DMS53 treated with DMSO at 0.1 percent for 48 hours (cell line): ENCODE data around the gene PPP3CA.

Source experiments
- DNase-seq: peaks from one replicate; lab custom pipeline; 2025; ENCODE audit not compliant: unreplicated experiment; lab: John Stamatoyannopoulos, UW

The PPP3CA gene

DNA sequence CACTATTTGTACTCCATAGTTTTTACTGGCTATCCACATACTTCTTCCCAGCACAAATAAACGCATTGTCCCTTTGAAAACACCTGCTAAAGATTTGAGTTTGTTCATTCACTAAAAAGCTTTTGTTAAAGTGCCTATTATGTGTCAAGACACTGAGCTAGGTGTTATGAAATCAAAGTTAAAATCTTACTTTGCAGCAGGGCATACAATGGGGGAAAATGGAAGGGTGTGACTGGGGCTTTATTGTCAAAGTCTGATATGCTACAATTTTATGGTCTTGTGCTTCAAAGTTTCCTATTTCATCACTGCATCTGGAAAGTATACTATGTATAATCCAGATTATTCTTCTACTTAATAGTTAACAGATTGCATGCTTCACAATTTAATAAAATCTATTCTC, 128.4 kb downstream of the PPP3CA start:
- no peak for DNase-seq

DNA sequence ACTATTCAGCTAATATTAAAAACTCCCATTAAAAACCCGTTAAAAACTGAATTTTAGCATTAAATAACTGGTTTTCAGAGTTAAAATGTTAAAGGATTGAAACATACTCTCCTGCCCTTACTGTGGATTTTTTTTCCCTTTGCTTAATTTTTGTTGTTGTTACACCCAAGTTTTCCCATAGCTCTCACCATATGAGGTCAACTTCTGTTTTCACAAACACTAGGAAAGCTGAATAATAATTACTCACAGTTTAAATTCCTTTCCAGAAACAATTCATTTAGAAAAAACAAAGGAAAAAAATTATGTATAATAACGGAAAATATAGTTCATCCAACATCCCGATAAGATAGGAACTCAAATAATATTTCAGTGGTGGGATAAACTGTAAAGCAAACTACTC, 129.0 kb downstream of the PPP3CA start:
- DNase-seq: no peak

DNA sequence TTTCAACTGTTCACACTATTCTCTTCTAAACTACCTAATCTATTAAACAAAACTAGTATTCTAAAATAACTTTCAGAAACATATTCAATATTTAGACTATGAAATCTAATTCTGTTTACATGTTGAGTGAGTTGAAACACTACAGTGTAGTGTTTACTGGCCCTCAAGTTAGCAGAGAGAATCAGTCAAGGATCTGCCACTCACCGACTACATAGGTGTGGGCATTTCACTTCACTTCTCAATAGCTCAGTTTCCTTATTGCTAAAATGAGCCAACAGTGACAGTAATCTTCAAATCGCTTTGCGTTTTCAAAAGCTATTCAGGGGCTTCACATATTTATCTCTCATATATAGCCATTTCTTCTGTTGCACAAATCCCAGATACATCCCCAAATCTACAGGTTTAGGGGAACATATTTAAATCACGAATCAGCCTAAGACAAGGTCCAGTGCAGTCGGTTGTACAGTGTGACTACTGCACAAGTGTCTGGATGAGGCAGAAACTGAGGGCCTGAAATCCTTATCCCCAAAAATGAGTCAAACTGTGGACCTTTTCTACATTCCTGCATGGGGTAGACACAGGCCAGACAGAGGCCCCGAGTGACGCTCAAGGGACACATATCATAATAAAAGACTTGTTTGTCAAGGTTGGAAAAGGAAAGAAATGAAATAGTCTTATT, 129.8 kb downstream of the PPP3CA start:
- DNase-seq: no peak

DNA sequence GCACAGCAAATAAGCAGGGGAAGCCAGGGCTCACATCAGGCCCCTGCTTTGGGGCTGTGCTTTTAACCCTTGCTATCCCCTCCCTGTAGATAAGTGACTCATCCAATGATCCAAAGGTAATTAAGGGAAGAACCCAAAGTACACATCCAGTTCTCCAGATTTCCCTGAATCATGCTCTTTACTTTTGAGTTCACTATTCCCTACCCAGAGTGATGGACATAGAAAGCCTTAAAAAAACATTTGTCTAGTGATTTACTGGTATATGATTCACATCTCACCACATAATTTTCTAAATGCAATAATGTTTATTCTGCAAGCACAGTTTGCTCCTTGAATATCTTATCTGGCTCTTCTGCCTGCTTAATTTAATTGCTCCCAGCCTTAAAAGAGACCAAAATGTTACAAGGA, 136.2 kb downstream of the PPP3CA start:
- no peak for DNase-seq

DNA sequence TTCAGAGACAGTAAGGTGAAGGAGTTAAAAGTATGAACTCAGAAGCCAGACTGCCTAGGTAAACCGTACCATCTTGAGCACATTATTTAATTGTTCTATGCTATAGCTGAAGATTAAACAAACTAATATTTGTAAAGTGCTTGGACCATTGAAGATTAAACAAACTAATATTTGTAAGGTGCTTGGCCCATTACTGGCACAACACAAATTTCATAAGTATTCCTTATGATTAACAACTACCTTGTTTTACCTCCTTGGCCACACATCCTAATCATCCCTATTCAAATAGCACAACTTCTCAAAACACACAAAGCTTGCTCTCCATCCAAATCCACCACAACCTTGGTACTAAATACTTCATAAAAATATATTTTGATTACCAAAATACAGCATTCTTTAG, 137.0 kb downstream of the PPP3CA start:
- DNase-seq: no peak

DNA sequence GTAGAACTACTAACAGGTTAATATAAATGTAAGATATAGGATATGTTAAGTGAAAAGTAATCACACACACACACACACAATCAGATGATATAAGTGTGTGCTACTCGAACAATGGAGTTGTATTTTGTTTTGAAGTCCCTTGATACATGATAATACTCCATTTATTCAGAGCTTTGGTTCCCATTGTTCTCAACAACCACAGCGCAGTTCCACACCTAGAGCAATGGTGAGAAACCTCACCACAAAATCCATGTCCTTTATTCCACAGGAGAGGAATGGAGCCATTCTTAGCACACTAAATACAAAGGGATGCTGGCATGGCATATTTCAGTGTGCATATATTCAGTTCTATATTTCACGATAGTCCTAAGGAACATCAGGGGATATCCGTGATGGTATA, 139.2 kb downstream of the PPP3CA start:
- no peak for DNase-seq

DNA sequence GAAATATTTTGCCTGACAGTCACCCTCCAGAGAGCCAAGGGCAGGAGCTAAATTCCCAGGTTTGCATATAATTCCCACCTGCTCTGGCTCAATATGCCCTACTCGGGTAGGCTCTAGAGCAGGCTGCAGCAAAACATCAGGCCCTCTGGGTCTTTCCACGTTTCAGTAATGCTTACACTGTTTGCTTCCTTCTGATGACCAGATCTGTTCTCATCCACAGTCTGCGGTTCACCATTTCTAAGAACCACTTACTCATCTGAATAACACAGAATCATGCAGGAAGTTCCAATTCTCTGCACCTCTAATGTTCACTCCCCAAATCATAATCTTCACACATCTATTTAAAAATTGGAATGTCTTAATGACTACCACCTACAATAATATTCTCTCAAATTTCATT, 141.4 kb downstream of the PPP3CA start:
- no peak for DNase-seq

DNA sequence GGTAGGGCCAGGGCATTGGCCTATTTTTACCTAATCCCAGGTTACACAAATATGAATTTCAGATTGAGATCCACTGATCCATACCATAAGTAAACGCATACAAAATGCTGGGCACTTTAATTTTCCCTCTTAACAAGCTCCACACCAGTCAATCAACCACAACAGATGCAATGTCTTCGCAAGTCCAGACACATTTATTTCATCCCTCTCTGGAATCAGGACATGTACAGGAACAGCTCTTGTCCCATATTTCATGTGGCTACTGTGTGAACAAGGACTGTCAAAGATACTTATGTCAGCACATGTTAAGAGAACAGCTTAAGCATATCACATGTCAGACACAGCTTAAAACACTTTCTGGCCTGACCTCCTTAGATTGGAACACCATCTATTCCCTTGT, 145.9 kb downstream of the PPP3CA start:
- DNase-seq: no peak

DNA sequence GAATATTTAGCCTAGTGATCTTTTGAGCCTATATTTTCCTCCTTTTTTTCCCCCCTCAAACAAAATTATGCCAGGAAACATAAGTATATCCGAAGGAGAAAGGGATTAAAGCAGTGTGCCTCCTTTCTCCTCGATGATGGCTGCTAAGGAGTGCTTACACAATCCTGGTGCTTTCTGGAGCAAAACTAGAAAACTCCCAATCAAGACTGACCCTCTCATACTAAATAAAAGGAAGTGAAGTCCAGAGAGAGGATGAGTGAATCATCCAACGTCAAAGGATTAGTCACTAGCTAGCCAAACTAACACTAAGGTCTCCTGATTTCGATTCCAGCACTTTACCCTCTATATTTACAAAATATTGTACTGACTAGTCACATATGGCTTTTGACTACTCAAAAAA, 146.8 kb downstream of the PPP3CA start:
- peak; percentile 54 for DNase-seq

DNA sequence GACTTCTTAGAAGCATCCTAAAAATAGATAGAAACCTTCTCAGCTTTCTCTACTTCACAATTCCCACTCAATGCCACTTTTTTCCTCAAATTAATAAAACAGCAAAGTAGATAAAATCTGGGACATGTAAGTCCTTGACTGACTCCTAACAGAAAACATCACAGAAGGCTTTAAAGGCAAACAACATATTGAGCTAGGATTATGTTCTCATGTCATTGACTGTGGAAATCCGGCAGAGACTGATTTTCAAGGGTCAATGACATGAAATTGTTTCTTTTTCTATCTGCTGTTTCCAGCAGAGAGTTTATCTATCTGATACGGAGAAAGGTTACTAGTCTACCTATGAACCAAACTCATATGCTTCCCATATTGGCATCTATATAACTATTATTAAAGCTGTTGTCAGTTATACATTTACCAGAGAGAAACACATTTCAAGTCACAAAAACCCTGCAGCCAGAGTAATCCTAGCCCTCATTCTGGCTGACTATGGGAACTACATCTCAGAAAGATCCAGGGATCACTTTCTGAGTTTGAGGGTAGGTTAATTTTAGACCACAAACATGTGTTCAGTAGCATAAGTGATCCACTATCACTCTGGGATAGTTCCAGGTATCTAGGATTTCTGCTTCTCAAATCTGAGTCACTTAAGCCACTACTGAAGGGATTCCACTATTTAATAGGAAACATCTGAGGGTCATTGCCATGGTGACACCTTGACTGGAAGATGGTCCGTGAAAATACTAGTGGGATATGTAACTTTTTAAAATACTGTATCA, 147.6 kb downstream of the PPP3CA start:
- DNase-seq: no peak

DNA sequence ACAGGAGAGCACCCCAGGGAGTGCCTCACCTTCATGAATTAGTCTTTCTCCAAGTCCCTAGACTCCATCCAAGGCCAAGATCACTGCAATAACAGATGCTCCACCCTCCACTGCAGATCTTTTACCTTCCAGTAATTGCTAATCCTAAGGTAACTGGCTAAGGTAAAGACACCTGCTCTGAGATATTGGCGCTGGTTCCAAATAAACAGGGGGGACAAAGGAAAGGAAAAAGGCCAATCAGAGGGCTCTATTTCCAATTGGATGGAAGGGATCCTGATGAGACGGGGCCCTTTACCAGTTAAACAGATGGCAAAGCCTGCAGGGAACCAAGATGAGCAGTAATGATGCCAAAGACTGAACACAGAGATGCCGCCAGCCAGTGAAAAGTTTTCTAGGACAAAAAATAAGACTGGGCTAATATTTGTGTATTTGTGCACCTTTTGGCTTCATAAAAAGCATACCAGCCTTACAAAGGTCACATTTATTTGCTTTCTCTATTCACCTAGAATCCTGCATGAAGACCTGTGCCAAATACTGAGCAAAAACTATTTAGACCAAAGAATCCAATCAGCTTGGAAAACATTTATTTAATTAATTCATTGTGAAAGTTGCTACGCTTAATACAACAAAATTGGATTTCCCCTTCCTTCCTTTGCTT, 148.5 kb downstream of the PPP3CA start:
- no peak for DNase-seq

DNA sequence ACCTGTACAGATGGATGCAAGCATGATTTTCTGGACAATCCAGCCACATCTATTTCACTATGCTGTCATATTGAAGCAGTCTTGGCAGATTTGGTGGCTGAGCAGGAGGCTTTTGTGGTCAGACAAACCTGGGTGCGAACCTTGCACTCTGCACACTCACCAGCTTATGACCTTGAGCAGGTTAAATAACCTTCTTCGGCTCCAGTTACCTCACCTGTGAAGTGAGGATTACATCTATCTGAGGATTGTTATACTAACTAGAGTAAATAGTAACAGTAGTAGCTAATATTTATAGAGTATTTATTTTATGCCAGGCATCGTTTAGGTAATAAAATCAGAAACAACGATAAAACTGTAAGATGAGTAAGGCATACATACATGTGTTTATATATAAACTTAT, 150.0 kb downstream of the PPP3CA start:
- no peak for DNase-seq

DNA sequence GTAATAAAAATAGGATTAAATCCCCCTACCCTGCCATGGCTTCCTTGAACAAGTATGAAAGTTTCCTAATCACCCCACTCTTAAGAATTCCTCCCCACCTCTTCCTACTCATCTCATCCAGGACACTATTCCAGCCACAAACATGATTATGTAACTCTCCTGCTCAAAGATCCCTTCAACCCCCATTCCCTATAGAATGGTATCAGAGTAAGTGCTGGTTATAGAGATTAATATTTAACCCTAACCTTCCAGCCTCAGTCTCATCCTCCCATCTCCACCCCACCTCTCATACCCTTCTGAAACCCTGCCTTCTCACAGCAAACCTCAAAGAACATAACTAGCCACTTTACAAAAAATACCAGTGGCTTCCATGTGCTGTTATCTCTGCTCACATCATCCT, 155.1 kb downstream of the PPP3CA start:
- DNase-seq: no peak

DNA sequence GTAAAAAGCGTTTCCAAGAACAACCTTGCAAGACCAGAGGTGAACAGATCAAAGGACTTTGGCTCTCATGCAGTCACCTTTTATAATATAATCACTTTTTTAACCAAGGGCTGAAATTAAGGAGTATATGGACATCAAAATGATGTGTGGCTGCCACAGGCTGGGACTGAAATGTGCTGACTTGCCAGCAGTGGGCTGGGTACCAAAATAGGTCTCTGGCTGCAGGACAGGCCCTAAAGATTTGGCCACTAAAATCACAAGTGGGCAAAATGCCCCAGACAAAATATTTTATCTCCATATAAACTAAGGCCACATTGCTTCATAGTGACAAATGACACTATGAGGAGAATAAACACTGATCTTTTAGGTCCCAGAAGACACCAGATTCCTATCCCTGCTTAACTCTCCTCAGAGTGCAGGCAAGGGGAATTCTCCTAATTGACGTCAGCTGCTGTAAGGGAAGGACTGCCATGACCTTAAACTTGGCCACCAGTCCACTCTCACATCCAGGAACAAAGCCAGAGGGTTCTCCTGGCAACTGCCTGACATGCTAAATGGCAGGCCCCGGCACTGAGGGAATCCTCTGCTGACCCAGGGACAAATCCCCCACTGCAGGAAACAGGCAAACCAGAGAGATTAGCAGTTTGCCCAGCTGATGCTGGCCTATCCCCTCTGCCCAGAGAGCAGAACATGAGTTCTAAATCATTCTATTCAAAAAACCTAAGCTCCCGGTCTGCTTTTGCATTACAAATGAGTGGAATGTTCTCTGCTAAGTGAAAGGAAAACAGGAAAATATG, 155.8 kb downstream of the PPP3CA start:
- DNase-seq: no peak

DNA sequence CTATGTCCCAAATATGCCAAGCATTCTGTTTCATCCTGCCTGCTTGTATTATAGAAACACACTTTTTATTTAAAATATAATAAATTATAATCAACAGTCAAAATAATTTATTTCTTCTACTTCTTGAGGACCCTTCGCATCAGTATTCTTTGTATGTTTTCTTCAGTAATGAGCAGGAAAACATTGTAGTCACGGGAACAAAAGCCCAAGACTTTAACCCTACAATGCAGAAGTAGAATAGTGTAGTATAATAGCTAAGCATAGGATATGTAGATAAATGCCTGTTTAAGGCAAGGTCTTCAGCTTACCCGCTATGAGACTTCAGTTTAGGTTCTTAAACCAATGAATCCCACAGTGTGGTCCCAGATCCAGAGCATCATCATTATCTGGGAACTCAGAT, 156.6 kb downstream of the PPP3CA start:
- no peak for DNase-seq

DNA sequence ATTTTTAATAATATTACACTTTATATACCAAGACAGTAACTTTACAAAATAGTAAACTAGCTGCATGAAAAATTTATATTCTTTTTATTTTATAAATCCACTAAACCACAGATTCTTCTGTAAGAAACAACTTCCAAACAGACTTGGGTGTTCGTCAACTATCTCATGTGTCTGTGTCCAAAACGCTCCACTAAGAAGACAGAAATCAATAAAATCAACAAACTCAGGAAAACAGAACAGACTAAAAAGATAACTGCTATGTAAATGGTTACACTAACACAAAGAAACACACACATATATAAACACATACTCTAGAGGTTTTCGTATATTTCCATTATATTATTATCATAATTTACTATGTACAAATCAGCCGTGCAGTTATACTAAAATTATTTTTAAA, 158.4 kb downstream of the PPP3CA start:
- DNase-seq: no peak

DNA sequence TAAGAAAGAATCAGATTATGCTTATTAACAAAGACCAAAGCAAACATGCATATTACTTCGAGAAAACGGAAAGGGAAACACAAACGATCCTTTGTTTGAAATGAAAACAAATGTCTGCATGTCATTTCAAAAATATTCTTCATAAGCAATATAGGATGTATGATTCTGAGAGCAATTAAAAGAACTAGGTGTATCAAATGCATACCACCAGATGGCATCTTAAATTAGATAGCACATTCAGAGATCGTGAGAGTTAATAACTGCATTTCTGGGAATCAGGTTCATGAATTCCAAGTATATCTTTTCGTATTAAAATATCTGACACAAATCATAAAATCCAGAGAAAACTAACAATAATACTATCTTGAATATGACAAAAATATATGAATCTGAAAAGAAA, 159.5 kb downstream of the PPP3CA start:
- no peak for DNase-seq

DNA sequence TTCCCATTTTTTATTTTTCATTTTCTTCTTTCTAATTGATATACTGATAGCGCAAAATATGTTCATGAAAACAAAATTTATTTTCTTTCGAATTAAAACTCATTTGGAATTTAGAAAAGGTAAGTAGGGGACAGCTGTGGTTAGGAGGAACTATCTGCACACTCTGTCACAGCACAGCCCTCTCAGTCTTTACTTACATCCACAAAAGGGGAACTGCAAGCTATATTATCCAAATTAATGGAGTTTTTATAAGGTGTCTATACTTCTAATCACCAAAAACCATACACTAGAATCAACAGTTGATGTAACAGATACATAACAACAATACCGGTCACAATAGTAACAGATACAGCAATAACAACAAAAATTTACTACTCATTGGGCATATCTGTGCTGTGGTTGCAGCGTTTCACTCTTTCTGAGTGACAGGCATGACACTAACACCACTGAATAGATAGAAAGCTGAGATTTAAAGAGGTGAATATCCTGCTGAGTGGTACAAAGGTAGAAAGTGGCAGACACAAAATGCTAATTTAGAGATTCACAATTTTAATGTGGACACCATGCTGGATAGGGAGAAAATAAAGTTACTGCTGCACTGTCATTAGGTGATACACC, 160.7 kb downstream of the PPP3CA start:
- no peak for DNase-seq

DNA sequence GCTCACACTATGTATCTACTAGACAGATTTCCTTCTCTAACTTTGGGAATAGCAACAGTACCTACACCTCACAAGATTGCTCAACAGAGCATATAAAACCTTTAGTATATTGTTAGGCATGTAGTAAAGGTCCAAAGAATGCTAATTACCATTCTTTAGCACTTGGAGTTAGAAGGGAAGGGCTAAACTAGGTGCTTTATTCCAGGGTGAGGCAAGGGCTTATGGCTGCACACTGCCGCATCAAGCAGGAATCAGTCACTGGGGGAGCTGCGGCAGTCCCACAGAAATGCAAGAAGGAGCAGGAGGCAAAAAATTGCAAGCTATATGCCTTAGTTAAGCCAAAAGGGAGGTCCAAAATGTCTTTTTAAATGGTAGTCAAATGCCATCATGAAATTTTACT, 162.7 kb downstream of the PPP3CA start:
- no peak for DNase-seq

DNA sequence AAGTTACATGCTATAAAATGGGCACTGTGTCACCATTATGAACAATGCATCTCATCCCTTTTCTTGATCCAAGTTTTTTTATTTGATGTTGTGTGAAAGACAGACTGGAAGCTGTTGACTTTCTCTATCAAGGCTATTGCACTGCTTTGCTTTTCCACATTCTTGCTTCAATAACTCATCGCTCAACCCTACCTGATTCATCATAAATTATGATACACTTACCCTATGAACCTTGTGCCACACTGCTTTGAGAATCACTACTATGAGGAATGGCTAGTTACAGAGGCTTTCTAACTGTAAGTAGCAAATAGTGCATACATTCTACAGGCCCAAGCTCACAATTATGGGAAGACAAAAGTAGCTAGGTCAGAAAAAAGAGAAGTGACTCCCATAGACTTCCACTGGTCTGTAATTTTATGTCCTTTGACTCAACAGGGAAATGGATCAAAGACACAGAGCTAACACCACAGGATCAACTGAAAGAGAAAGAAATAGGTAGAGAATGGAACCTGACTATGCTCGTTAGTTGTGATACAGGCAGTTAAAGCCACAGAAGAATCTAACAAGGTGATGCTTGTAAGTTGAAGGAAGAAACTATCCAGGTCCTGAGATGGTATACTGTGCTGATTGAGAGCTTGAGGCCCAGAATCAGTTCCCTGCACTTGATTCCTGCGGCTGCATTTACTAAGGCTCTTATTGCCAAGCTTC, 163.5 kb downstream of the PPP3CA start:
- no peak for DNase-seq
